ENCODE measurements around the gene MLLT6.

DNA sequence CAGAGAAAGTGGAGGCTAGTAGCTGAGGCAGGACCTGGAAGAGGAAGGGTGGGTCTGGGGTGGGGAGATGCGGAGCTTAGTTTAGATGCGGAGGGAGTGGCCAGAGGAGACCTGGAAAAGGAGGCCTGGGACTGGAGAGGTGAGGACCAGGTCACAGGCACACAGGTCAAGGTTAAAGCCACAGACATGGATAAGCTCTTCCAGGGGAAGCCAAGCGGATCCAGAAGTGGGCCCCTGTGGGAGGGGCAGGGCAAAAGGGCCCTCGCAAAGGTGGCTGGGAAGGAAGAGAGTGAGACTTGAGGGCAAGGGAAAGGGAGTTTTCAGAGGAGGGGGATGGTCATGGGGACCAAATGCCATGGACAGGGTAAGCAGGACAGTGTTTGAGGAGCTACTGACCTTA lies 13.9 kb upstream of the MLLT6 start:
- no peak for TF ChIP-seq CTCF (IDR thresholded peaks at IDR 0.05 in 4 of 5, conservative IDR thresholded peaks at IDR 0.05 in 1 of 5)
- TF ChIP-seq POLR2A (IDR thresholded peaks at IDR 0.05) = no peak

Data from gastrocnemius medialis (tissue), 4 donors.